Testis (tissue), 3 donors: ENCODE data around the gene PTPRE. TPM values are rescaled to one million over a fixed set of nuclear protein-coding genes. Genes with fewer than 3 reads are reported as not detected.

Experiments used
- DNase-seq: peaks from one replicate; pipeline ENCODE4 v3.0.0-alpha.2; 2019
- H3K27ac ChIP-seq, 2 donors: fragments of 200-600 bp; sonication (generic); one replicate each; pipeline ENCODE4 v1.5.1; 2019
- H3K27me3 ChIP-seq: fragments of 200-600 bp; sonication (generic); one replicate; pipeline ENCODE4 v1.5.1; 2019
- H3K36me3 ChIP-seq: fragments of 200-600 bp; sonication (generic); one replicate; pipeline ENCODE4 v1.5.1; 2017; ENCODE audit warnings: low read depth; ENCODE audit errors: missing control alignments
- H3K4me1 ChIP-seq: fragments of 200-600 bp; sonication (generic); one replicate; pipeline ENCODE4 v1.5.1; 2019
- H3K4me3 ChIP-seq, 2 donors: fragments of 200-600 bp; sonication (generic); one replicate each; pipeline ENCODE4 v1.5.1; 2017 to 2019
- H3K9me3 ChIP-seq: fragments of 200-600 bp; sonication (generic); one replicate; pipeline ENCODE4 v1.5.1; 2017
- CTCF ChIP-seq, 3 experiments: fragments of 450-650 bp in 2 of 3; fragments of 200-600 bp in 1 of 3; sonication (generic) in 1 of 3; IDR thresholded peaks; one replicate each; pipeline ENCODE4 v1.5.1; 2016 to 2019; ENCODE audit warnings: antibody characterized with exemption in 3 of 3, mild to moderate bottlenecking in 2 of 3, moderate library complexity in 1 of 3
- POLR2A ChIP-seq: fragments of 450-650 bp; IDR thresholded peaks from one replicate; pipeline ENCODE4 v1.6.1; 2017; ENCODE audit warnings: antibody characterized with exemption, mild to moderate bottlenecking, moderate library complexity
- WGBS, 2 donors: methylation state at CpG; one replicate each; pipeline ENCODE4 v1.1.5; 2018; 5-methylcytosine and 5-hydroxymethylcytosine counted together
- intact Hi-C: fragments of 100-400 bp; cut with DNase I; formaldehyde crosslinking; loops from one replicate; pipeline ENCODE4 v1.15.1; 2023; ENCODE audit warnings: low total_unique reads
- polyA plus RNA-seq: library from polyadenylated mRNA; stranded (reverse); fragments of 350-450 nt; fragmentation: Illumina TruSeq; extraction: RNeasy Lipid Tissue Mini Kit (QIAGEN cat#74804); gene quantifications from one replicate; pipeline ENCODE4 v1.2.3, GENCODE V29; 2014; ENCODE audit warnings: low read depth, low replicate concordance; ENCODE audit not compliant: insufficient read depth
- total RNA-seq, 2 donors: library from RNA; depleted of rRNA; stranded (reverse); fragments of >200 nt; gene quantifications; one replicate each; pipeline ENCODE4 v1.2.3, GENCODE V29; 2016

Gene PTPRE
- total and polyA plus RNA-seq, 3 donors from 2014 or later, result 10.0 to 26.6 (median 15.3) TPM

GRCh38 chr10:127990846-127991542 lies 84.1 kb downstream of the PTPRE start:
- Histone ChIP-seq H3K4me1 (peaks cover 4% of the 10 kb centered on the region), H3K4me3 (no peak overlapping the region)

GRCh38 chr10:127991543-127992255 lies 84.8 kb downstream of the PTPRE start:
- H3K9me3 ChIP-seq, result no peaks in the 10 kb centered on the region
- 82 to 87% methylated on average over 8 of the region's 8 CpGs for WGBS, 2 donors
- TF ChIP-seq CTCF (IDR thresholded peaks at IDR 0.05), result no peak
- TF ChIP-seq POLR2A, result no peak
- H3K36me3 ChIP-seq, result no peaks in the 10 kb centered on the region
- H3K27me3 ChIP-seq, result no peaks in the 10 kb centered on the region
- no peak overlapping the region for H3K27ac ChIP-seq
- peaks cover 9% of the 10 kb centered on the region for H3K4me1 ChIP-seq
- no peak for DNase-seq
- no peak overlapping the region for H3K4me3 ChIP-seq
- intact Hi-C loops, result no loop called here

More at GRCh38 chr10:127990846-127991542, 84.1 kb downstream of the PTPRE start:
- H3K9me3 ChIP-seq, result no peaks in the 10 kb centered on the region
- H3K27me3 ChIP-seq, result no peaks in the 10 kb centered on the region
- intact Hi-C loops, result no loop called here
- TF ChIP-seq CTCF (IDR thresholded peaks at IDR 0.05), result no peak
- TF ChIP-seq POLR2A, result no peak
- DNase-seq, result no peak
- 69 to 70% methylated on average over 15 of the region's 15 CpGs for WGBS, 2 donors
- no peaks in the 10 kb centered on the region for H3K36me3 ChIP-seq
- H3K27ac ChIP-seq, result no peak overlapping the region

DNA sequence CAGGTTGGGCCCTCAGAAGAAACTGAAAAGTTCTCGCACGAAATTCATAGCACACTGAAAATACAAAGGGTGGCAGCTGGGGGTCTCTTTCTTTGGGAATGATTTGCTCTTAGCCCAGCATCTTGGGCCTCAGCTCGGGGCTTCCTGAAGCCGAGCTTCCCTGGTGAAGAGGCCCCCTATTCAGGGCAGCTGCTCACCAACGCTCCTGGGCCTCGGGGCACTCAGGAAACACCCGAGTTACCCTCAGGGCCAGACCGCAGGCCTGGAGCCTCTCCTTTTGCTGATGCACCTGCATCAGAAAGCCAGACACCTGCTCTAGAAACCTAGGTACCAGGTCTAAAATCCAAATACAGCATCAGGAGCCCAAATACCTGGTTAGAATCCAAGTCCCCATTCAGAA lies 85.5 kb downstream of the PTPRE start:
- H3K4me3 ChIP-seq, result no peak overlapping the region
- peaks cover 9% of the 10 kb centered on the region for H3K4me1 ChIP-seq
- TF ChIP-seq CTCF (IDR thresholded peaks at IDR 0.05) (no peak), POLR2A (no peak)
- H3K27me3 ChIP-seq, result no peaks in the 10 kb centered on the region
- intact Hi-C loops, result no loop called here
- H3K27ac ChIP-seq, result no peak overlapping the region
- DNase-seq, result no peak
- no peaks in the 10 kb centered on the region for H3K9me3 ChIP-seq
- no peaks in the 10 kb centered on the region for H3K36me3 ChIP-seq
- 82 to 94% methylated on average over 6 to 8 of the region's 8 CpGs for WGBS, 2 donors

GRCh38 chr10:127993056-127993690 lies 86.3 kb downstream of the PTPRE start:
- no peak for DNase-seq
- no peaks in the 10 kb centered on the region for H3K36me3 ChIP-seq
- no peak overlapping the region for H3K27ac ChIP-seq
- intact Hi-C loops, result no loop called here
- no peak overlapping the region for H3K4me3 ChIP-seq
- WGBS, 2 donors, result 88 to 93% methylated on average over 12 of the region's 12 CpGs
- TF ChIP-seq POLR2A, result no peak
- H3K27me3 ChIP-seq, result no peaks in the 10 kb centered on the region
- peaks cover 9% of the 10 kb centered on the region for H3K4me1 ChIP-seq
- H3K9me3 ChIP-seq, result no peaks in the 10 kb centered on the region

GRCh38 chr10:127995939-127996338 lies 89.0 kb downstream of the PTPRE start:
- Histone ChIP-seq H3K27ac (no peak overlapping the region), H3K27me3 (no peaks in the 10 kb centered on the region), H3K9me3 (no peaks in the 10 kb centered on the region), H3K4me3 (no peak overlapping the region), H3K36me3 (no peaks in the 10 kb centered on the region), H3K4me1 (peaks cover 5% of the 10 kb centered on the region)
- no peak for TF ChIP-seq CTCF (IDR thresholded peaks at IDR 0.05)
- TF ChIP-seq POLR2A, result no peak
- 87 to 89% methylated on average over 6 of the region's 6 CpGs for WGBS, 2 donors
- intact Hi-C loops, result no loop called here
- no peak for DNase-seq
